MG63 (cell line): Measurements from ENCODE around the gene PDSS2. TPM values are rescaled to one million over a fixed set of nuclear protein-coding genes. Genes with fewer than 3 reads are reported as not detected.
"Not testable (repeated sequence)": the region's sequence is repeated elsewhere in the genome, so short reads cannot be mapped to it uniquely, and the experiment has no call there.

ENCODE experiments used
- DNase-seq: peaks from one replicate; pipeline ENCODE4 v3.0.0-alpha.2; 2020
- H3K27me3 ChIP-seq: fragments of 250-450 bp; sonication (Bioruptor Pico); 2 replicates; pipeline ENCODE4 v1.5.1; 2020; ENCODE audit warnings: mild to moderate bottlenecking, moderate library complexity
- H3K36me3 ChIP-seq: fragments of 250-450 bp; sonication (Bioruptor Pico); 2 replicates; pipeline ENCODE4 v1.5.1; 2020; ENCODE audit warnings: mild to moderate bottlenecking, moderate library complexity
- H3K4me3 ChIP-seq: fragments of 250-450 bp; sonication (Bioruptor Pico); 2 replicates; pipeline ENCODE4 v1.5.1; 2020; ENCODE audit warnings: mild to moderate bottlenecking, moderate library complexity
- H3K9me3 ChIP-seq: fragments of 250-450 bp; sonication (Bioruptor Pico); 2 replicates; pipeline ENCODE4 v1.5.1; 2020; ENCODE audit warnings: mild to moderate bottlenecking, moderate library complexity
- total RNA-seq: library from RNA; depleted of rRNA; stranded (reverse); fragments of >200 nt; shearing (Covaris generic); gene quantifications from 2 replicates; pipeline ENCODE4 v1.2.3, GENCODE V29; 2014; ENCODE audit warnings: low replicate concordance

Gene PDSS2
- total RNA-seq, 1 experiment from 2014 or later = 13.9 TPM

GRCh38 chr6:107209406-107210305 lies 249.7 kb downstream of the PDSS2 start:
- DNase-seq = no peak

DNA sequence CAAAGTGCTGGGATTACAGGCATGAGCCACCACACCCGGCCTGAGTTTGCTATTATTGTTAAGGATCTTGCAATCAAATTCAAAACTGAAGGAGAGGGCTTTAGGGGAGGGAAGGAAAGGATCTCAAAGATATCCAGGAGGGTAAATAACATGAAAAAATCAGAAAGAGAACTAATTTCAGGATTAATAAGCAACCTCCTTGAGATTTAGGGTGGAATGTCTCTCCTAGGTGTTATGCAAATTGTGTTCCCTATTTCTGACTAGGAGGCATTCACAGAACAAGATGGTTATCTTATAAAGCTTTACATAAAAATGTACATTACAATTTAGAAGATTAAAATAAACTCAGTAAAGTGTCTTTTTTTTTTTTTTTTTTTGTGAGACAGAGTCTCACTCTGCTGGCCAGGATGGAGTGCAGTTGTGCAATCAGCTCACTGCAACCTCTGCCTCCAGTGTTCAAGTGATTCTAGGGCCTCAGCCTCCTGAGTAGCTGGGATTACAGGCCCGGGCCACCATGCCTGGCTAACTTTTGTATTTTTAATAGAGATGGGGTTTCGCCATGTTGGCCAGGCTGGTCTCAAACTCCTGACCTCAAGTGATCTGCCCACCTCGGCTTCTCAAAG lies 252.0 kb downstream of the PDSS2 start:
- DNase-seq = no peak
- no peaks in the 10 kb centered on the region for H3K36me3 ChIP-seq
- no peaks in the 10 kb centered on the region for H3K27me3 ChIP-seq
- no peak overlapping the region for H3K4me3 ChIP-seq
- no peaks in the 10 kb centered on the region for H3K9me3 ChIP-seq

More at GRCh38 chr6:107209406-107210305, 249.7 kb downstream of the PDSS2 start:
- H3K4me3 ChIP-seq = no peak overlapping the region
- H3K27me3 ChIP-seq = no peaks in the 10 kb centered on the region
- H3K36me3 ChIP-seq = no peaks in the 10 kb centered on the region
- H3K9me3 ChIP-seq = no peaks in the 10 kb centered on the region

DNA sequence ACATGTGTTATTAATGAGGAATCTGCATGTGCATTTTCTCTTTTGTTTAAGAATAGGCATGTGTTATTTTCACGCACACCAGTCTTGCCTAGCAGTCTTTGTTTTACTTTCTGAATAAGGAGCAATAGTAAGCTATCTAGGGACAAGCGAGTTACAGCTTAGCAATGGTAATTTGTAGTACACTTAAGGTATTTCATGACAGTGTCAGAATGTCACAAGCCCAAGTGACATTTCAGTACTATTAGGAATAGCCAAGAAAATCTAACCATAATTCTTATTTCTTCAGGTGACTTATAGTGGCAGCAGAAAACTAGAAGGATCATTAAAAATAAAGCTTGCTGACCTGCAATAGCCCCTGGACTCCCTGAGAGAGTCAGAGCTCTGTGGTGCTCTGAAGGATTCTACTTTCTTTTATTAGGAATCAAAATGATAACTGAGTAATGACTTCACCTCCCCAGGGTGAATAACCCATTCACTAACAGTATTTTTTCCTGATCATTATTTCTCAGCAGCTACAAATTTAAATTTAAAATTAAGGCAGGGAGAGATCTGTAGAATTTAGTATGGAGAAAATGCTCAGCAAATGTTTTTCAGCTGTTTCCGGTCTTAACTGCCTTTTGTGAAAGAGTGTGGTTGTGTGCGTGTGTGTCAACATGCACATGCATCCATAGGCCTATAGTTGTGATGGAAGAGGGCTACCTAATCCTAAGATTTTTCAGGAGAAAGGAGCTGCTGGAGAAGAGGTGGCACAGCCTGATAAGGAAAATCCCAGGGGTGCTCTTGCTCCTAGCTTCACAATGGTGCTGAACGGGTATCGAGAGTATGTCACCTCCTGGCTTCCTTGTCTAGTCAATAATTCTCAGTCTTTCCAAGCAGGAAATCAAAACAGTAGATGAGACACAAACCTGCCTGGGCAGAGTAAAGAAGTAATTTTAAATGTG lies 254.0 kb downstream of the PDSS2 start:
- H3K9me3 ChIP-seq = no peaks in the 10 kb centered on the region
- no peak for DNase-seq
- no peaks in the 10 kb centered on the region for H3K27me3 ChIP-seq
- H3K36me3 ChIP-seq = no peaks in the 10 kb centered on the region
- H3K4me3 ChIP-seq = no peak overlapping the region

- H3K27me3 ChIP-seq = no peaks in the 10 kb centered on the region
Observed at GRCh38 chr6:107202876-107203468, 256.4 kb downstream of the PDSS2 start.

GRCh38 chr6:107198631-107199416 lies 260.5 kb downstream of the PDSS2 start:
- H3K27me3 ChIP-seq = no peaks in the 10 kb centered on the region
- H3K36me3 ChIP-seq = no peaks in the 10 kb centered on the region
- H3K4me3 ChIP-seq = no peak overlapping the region
- DNase-seq = no peak
- H3K9me3 ChIP-seq = no peaks in the 10 kb centered on the region

More at GRCh38 chr6:107202876-107203468, 256.4 kb downstream of the PDSS2 start:
- Histone ChIP-seq H3K36me3 (no peaks in the 10 kb centered on the region), H3K9me3 (no peaks in the 10 kb centered on the region), H3K4me3 (no peak overlapping the region)
- no peak for DNase-seq

- Histone ChIP-seq H3K27me3 (no peaks in the 10 kb centered on the region), H3K36me3 (no peaks in the 10 kb centered on the region), H3K9me3 (no peaks in the 10 kb centered on the region), H3K4me3 (no peak overlapping the region)
- DNase-seq = no peak
Observed at GRCh38 chr6:107196152-107196551, 263.2 kb downstream of the PDSS2 start.

DNA sequence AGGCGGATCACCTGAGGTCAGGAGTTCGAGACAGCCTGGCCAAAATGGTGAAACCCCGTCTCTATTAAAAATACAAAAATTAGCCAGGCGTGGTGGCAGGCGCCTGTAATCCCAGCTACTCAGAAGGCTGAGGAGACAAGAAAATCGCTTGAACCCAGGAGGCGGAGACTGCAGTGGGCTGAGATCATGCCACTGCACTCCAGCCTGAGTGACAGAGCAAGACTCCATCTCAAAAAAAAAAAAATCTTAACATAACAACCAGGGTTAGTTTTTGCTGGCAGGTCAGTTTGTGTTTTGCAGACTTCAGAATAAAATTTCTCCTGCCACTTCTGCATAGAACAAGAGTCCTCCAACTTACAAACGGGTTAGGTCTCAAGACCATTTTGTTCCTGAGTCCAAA lies 264.6 kb downstream of the PDSS2 start:
- not testable (repeated sequence) for DNase-seq, H3K9me3 ChIP-seq, H3K36me3 ChIP-seq, H3K27me3 ChIP-seq, H3K4me3 ChIP-seq

GRCh38 chr6:107192830-107193229 lies 266.5 kb downstream of the PDSS2 start:
- DNase-seq = no peak
- H3K9me3 ChIP-seq = no peaks in the 10 kb centered on the region
- H3K36me3 ChIP-seq = no peaks in the 10 kb centered on the region
- no peak overlapping the region for H3K4me3 ChIP-seq
- no peaks in the 10 kb centered on the region for H3K27me3 ChIP-seq

- no peaks in the 10 kb centered on the region for H3K27me3 ChIP-seq
- DNase-seq = no peak
- no peaks in the 10 kb centered on the region for H3K36me3 ChIP-seq
- no peak overlapping the region for H3K4me3 ChIP-seq
- H3K9me3 ChIP-seq = no peaks in the 10 kb centered on the region
Observed at GRCh38 chr6:107187630-107188029, 271.7 kb downstream of the PDSS2 start.

GRCh38 chr6:107186047-107186446 lies 273.3 kb downstream of the PDSS2 start:
- Histone ChIP-seq H3K36me3 (no peaks in the 10 kb centered on the region), H3K4me3 (no peak overlapping the region), H3K9me3 (no peaks in the 10 kb centered on the region), H3K27me3 (no peaks in the 10 kb centered on the region)
- no peak for DNase-seq

- H3K36me3 ChIP-seq = no peaks in the 10 kb centered on the region
- no peaks in the 10 kb centered on the region for H3K9me3 ChIP-seq
- DNase-seq = no peak
- H3K4me3 ChIP-seq = no peak overlapping the region
- H3K27me3 ChIP-seq = no peaks in the 10 kb centered on the region
Observed at GRCh38 chr6:107185391-107185970, 273.9 kb downstream of the PDSS2 start.

DNA sequence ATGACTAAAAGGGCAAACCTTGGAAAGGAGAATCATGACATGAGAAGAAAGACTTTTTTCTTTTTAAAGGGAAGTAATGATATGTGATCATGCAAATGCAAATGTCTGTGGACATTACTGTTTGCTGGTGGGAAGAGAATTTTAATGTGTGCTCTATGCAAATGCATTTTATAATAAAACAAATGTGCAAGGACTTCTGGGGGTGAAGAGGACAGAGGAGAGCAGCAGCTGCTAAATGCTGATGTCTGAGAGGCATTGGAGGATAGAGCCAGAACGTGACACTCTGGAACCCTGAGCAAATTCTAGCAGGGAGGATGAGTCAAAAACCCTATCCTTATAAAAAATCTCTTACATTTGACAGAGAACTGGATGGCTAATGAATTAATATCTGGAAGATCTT lies 274.9 kb downstream of the PDSS2 start:
- Histone ChIP-seq H3K4me3 (no peak overlapping the region), H3K27me3 (no peaks in the 10 kb centered on the region), H3K9me3 (no peaks in the 10 kb centered on the region), H3K36me3 (no peaks in the 10 kb centered on the region)
- no peak for DNase-seq

- Histone ChIP-seq H3K4me3 (no peak overlapping the region), H3K27me3 (no peaks in the 10 kb centered on the region), H3K9me3 (no peaks in the 10 kb centered on the region), H3K36me3 (no peaks in the 10 kb centered on the region)
- DNase-seq = no peak
Observed at GRCh38 chr6:107180099-107180498, 279.3 kb downstream of the PDSS2 start.

DNA sequence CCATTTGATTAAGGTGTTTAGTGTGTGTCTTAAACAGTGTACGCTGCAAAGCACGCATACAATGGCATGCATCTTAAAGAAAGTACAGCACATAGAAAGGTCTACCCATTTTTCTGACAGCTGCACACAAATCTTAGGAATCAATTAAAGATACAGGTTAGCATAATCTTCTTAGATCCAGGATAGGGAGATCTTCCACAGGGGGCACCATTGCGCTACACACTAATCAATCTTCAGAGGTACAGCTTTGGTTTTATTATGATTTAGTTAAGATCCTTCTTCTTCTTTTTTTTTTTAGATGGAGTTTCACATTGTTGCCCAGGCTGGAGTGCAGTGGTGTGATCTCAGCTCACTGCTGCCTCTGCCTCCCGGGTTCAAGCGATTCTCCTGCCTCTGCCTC lies 280.4 kb downstream of the PDSS2 start:
- Histone ChIP-seq H3K27me3 (no peaks in the 10 kb centered on the region), H3K9me3 (no peaks in the 10 kb centered on the region), H3K4me3 (no peak overlapping the region), H3K36me3 (no peaks in the 10 kb centered on the region)
- peak; percentile 2 for DNase-seq

DNA sequence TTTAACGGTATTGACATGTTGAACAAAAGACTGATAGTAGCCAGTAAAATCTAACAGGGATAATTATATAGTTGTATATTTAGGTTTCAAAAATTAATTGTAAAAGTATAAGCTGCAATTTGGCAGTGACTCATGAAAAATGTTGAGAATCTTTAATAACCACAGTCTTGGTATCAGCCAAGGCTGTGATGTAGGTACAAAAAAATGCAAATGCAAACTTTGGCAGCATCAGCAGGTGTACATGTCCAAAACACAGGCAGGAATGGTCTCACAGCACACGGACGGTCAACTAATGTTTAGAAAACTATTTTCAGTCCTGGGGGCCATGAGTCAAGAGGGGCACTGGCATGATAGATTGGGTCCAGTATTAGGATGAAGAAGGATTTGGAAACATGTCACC lies 285.6 kb downstream of the PDSS2 start:
- DNase-seq = peak; percentile 22

GRCh38 chr6:107171513-107171912 lies 287.9 kb downstream of the PDSS2 start:
- H3K9me3 ChIP-seq = no peaks in the 10 kb centered on the region
- no peaks in the 10 kb centered on the region for H3K36me3 ChIP-seq
- no peak for DNase-seq
- H3K27me3 ChIP-seq = no peaks in the 10 kb centered on the region
- no peak overlapping the region for H3K4me3 ChIP-seq

More for the DNA sequence above, 285.6 kb downstream of the PDSS2 start:
- H3K9me3 ChIP-seq = no peaks in the 10 kb centered on the region
- no peaks in the 10 kb centered on the region for H3K36me3 ChIP-seq
- H3K27me3 ChIP-seq = no peaks in the 10 kb centered on the region
- H3K4me3 ChIP-seq = no peak overlapping the region
